ENCODE measurements around the gene FLT1.

The FLT1 gene

GRCh38 chr13:28306325-28306724 is 188.6 kb downstream of the FLT1 start:
- no peaks in the 10 kb centered on the region for H3K4me1 ChIP-seq (ENCODE audit: control insufficient read depth in 5 of 5, insufficient read depth in 5 of 5, low read length in 5 of 5)
- H3K4me3 ChIP-seq (ENCODE audit: low read depth in 1 of 5, low read length in 5 of 5), result no peak overlapping the region
- no peak overlapping the region for H3K27ac ChIP-seq (ENCODE audit: low read depth, low read length)
- H3K36me3 ChIP-seq (ENCODE audit: control insufficient read depth in 5 of 5, insufficient read depth in 5 of 5, low read length in 5 of 5), result peaks cover 0 to 40% (median 14%) of the 10 kb centered on the region in 5 donors
- H3K9me3 ChIP-seq (ENCODE audit: control insufficient read depth in 5 of 5, low read length in 5 of 5), result no peaks in the 10 kb centered on the region
- H3K9ac ChIP-seq (ENCODE audit: low read length in 5 of 5), result no peak overlapping the region
- H3K27me3 ChIP-seq (ENCODE audit: control insufficient read depth in 5 of 5, insufficient read depth in 4 of 5, low read length in 5 of 5), result peaks cover 0 to 5% (median 0%) of the 10 kb centered on the region in 5 donors

DNA sequence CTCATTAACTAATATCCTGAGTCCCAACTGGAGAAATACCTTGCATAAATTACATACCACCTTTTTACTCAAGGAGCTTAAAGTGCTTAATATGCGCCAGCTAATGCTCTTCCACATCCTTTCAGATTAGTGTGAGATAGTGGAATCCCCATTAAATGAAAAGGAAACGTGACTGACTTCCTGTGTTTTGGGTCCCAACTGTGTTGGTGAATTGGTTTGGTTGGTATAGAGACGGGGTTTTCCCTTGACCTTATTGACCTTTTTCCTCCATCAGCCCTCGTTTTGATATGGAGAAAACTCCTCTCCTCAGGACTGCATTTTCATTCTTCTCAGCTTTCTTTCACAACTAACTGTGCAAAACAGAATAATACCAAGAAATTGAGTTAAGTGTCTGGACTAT is 193.1 kb downstream of the FLT1 start:
- Histone ChIP-seq H3K9ac (ENCODE audit: low read length in 5 of 5) (no peak overlapping the region), H3K27me3 (ENCODE audit: control insufficient read depth in 5 of 5, insufficient read depth in 4 of 5, low read length in 5 of 5) (no peaks in the 10 kb centered on the region), H3K36me3 (ENCODE audit: control insufficient read depth in 5 of 5, insufficient read depth in 5 of 5, low read length in 5 of 5) (peaks cover 0 to 23% (median 4%) of the 10 kb centered on the region in 5 donors), H3K4me1 (ENCODE audit: control insufficient read depth in 5 of 5, insufficient read depth in 5 of 5, low read length in 5 of 5) (no peaks in the 10 kb centered on the region), H3K27ac (ENCODE audit: low read depth, low read length) (no peak overlapping the region), H3K4me3 (ENCODE audit: low read depth in 1 of 5, low read length in 5 of 5) (no peak overlapping the region), H3K9me3 (ENCODE audit: control insufficient read depth in 5 of 5, low read length in 5 of 5) (no peaks in the 10 kb centered on the region)

- no peaks in the 10 kb centered on the region for H3K9me3 ChIP-seq (ENCODE audit: control insufficient read depth in 5 of 5, low read length in 5 of 5)
- H3K9ac ChIP-seq (ENCODE audit: low read length in 5 of 5), result peak overlapping the region in 1 of 5 donors; percentile 35
- H3K4me3 ChIP-seq (ENCODE audit: low read depth in 1 of 5, low read length in 5 of 5), result no peak overlapping the region
- H3K27ac ChIP-seq (ENCODE audit: low read depth, low read length), result no peak overlapping the region
- peaks cover 2 to 8% (median 7%) of the 10 kb centered on the region in 5 donors for H3K36me3 ChIP-seq (ENCODE audit: control insufficient read depth in 5 of 5, insufficient read depth in 5 of 5, low read length in 5 of 5)
- no peaks in the 10 kb centered on the region for H3K4me1 ChIP-seq (ENCODE audit: control insufficient read depth in 5 of 5, insufficient read depth in 5 of 5, low read length in 5 of 5)
- H3K27me3 ChIP-seq (ENCODE audit: control insufficient read depth in 5 of 5, insufficient read depth in 4 of 5, low read length in 5 of 5), result no peaks in the 10 kb centered on the region
These were observed 195.0 kb downstream of the FLT1 start for GRCh38 chr13:28299916-28300315.

DNA sequence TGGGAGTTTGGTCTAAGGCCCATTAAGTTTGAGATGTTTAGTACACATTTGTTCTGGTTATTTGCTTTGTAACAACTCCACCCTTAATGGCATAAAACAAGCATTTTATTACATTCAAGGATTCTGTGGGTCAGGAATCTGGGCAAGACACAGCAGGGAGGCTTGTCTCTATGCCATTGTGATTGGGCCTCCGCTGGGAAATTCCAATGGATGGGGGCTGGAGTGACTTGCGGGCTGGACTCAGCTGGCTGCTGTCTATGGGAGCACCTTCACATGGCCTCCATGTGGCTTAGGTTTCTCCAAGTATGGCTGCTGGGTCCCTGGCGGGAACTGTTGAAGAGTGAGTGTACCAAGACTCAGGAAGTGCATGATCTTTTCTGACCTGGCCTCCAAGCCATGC is 197.6 kb downstream of the FLT1 start:
- Histone ChIP-seq H3K9me3 (ENCODE audit: control insufficient read depth in 5 of 5, low read length in 5 of 5) (no peaks in the 10 kb centered on the region), H3K27ac (ENCODE audit: low read depth, low read length) (no peak overlapping the region), H3K27me3 (ENCODE audit: control insufficient read depth in 5 of 5, insufficient read depth in 4 of 5, low read length in 5 of 5) (no peaks in the 10 kb centered on the region), H3K9ac (ENCODE audit: low read length in 5 of 5) (no peak overlapping the region), H3K36me3 (ENCODE audit: control insufficient read depth in 5 of 5, insufficient read depth in 5 of 5, low read length in 5 of 5) (peaks cover 16 to 27% (median 24%) of the 10 kb centered on the region in 5 donors), H3K4me1 (ENCODE audit: control insufficient read depth in 5 of 5, insufficient read depth in 5 of 5, low read length in 5 of 5) (no peaks in the 10 kb centered on the region), H3K4me3 (ENCODE audit: low read depth in 1 of 5, low read length in 5 of 5) (no peak overlapping the region)

DNA sequence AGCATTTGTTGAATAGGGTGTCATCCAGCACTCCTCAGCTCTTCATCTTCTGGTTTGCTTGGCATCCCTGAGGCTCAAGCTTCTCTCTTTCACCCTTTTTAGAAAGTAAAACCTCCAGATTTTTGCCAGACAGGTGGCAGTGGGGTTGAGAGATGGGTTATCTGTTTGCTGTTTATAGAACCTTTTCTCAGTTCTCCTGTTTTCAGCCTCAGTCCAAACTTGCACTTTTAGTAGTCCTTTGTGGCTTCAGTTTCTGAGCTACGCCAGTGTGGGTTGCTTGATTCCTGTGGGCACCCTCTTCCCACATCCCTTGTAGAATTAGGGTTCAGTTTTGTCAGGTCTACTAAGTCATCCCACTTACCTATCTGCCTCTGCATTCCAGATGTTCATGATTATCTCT is 208.7 kb downstream of the FLT1 start:
- H3K4me3 ChIP-seq (ENCODE audit: low read depth in 1 of 5, low read length in 5 of 5), result no peak overlapping the region
- H3K36me3 ChIP-seq (ENCODE audit: control insufficient read depth in 5 of 5, insufficient read depth in 5 of 5, low read length in 5 of 5), result peaks cover 33 to 49% (median 45%) of the 10 kb centered on the region in 5 donors
- no peaks in the 10 kb centered on the region for H3K9me3 ChIP-seq (ENCODE audit: control insufficient read depth in 5 of 5, low read length in 5 of 5)
- H3K4me1 ChIP-seq (ENCODE audit: control insufficient read depth in 5 of 5, insufficient read depth in 5 of 5, low read length in 5 of 5), result no peaks in the 10 kb centered on the region
- H3K9ac ChIP-seq (ENCODE audit: low read length in 5 of 5), result no peak overlapping the region
- no peak overlapping the region for H3K27ac ChIP-seq (ENCODE audit: low read depth, low read length)
- no peaks in the 10 kb centered on the region for H3K27me3 ChIP-seq (ENCODE audit: control insufficient read depth in 5 of 5, insufficient read depth in 4 of 5, low read length in 5 of 5)

GRCh38 chr13:28283600-28283999 is 211.3 kb downstream of the FLT1 start:
- Histone ChIP-seq H3K9ac (ENCODE audit: low read length in 5 of 5) (no peak overlapping the region), H3K9me3 (ENCODE audit: control insufficient read depth in 5 of 5, low read length in 5 of 5) (no peaks in the 10 kb centered on the region), H3K4me1 (ENCODE audit: control insufficient read depth in 5 of 5, insufficient read depth in 5 of 5, low read length in 5 of 5) (no peaks in the 10 kb centered on the region), H3K27ac (ENCODE audit: low read depth, low read length) (no peak overlapping the region), H3K27me3 (ENCODE audit: control insufficient read depth in 5 of 5, insufficient read depth in 4 of 5, low read length in 5 of 5) (no peaks in the 10 kb centered on the region), H3K4me3 (ENCODE audit: low read depth in 1 of 5, low read length in 5 of 5) (no peak overlapping the region), H3K36me3 (ENCODE audit: control insufficient read depth in 5 of 5, insufficient read depth in 5 of 5, low read length in 5 of 5) (peaks cover 42 to 61% (median 45%) of the 10 kb centered on the region in 5 donors)

GRCh38 chr13:28282451-28282850 is 212.5 kb downstream of the FLT1 start:
- Histone ChIP-seq H3K27ac (ENCODE audit: low read depth, low read length) (no peak overlapping the region), H3K9ac (ENCODE audit: low read length in 5 of 5) (no peak overlapping the region), H3K4me1 (ENCODE audit: control insufficient read depth in 5 of 5, insufficient read depth in 5 of 5, low read length in 5 of 5) (no peaks in the 10 kb centered on the region), H3K27me3 (ENCODE audit: control insufficient read depth in 5 of 5, insufficient read depth in 4 of 5, low read length in 5 of 5) (no peaks in the 10 kb centered on the region), H3K9me3 (ENCODE audit: control insufficient read depth in 5 of 5, low read length in 5 of 5) (no peaks in the 10 kb centered on the region), H3K36me3 (ENCODE audit: control insufficient read depth in 5 of 5, insufficient read depth in 5 of 5, low read length in 5 of 5) (peaks cover 39 to 60% (median 44%) of the 10 kb centered on the region in 5 donors), H3K4me3 (ENCODE audit: low read depth in 1 of 5, low read length in 5 of 5) (no peak overlapping the region)

DNA sequence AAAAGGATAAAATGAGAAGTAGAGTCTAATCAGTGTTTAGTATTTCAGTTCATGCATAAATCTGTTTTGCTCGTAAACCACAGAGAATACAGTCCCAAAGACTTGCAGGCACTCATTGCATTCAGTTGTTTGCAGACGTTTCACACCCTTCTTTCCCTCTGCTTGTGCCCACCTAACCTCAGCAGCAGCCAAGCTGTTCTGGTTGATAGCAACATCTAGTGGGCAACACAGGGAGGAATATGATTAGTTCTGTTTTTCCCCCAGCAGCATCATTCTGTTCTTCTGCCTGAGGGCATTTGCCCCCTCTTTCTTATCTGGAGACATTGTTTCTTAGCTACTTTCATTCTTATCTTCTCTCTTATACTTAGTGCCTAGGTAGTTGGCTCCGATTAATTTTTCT is 221.0 kb downstream of the FLT1 start:
- H3K4me3 ChIP-seq (ENCODE audit: low read depth in 1 of 5, low read length in 5 of 5), result no peak overlapping the region
- H3K4me1 ChIP-seq (ENCODE audit: control insufficient read depth in 5 of 5, insufficient read depth in 5 of 5, low read length in 5 of 5), result no peaks in the 10 kb centered on the region
- H3K9ac ChIP-seq (ENCODE audit: low read length in 5 of 5), result no peak overlapping the region
- H3K27ac ChIP-seq (ENCODE audit: low read depth, low read length), result no peak overlapping the region
- no peaks in the 10 kb centered on the region for H3K27me3 ChIP-seq (ENCODE audit: control insufficient read depth in 5 of 5, insufficient read depth in 4 of 5, low read length in 5 of 5)
- H3K9me3 ChIP-seq (ENCODE audit: control insufficient read depth in 5 of 5, low read length in 5 of 5), result no peaks in the 10 kb centered on the region
- peaks cover 23 to 44% (median 27%) of the 10 kb centered on the region in 5 donors for H3K36me3 ChIP-seq (ENCODE audit: control insufficient read depth in 5 of 5, insufficient read depth in 5 of 5, low read length in 5 of 5)

GRCh38 chr13:28271056-28271840 is 223.7 kb downstream of the FLT1 start:
- H3K4me3 ChIP-seq (ENCODE audit: low read depth in 1 of 5, low read length in 5 of 5), result no peak overlapping the region
- peaks cover 24 to 48% (median 32%) of the 10 kb centered on the region in 5 donors for H3K36me3 ChIP-seq (ENCODE audit: control insufficient read depth in 5 of 5, insufficient read depth in 5 of 5, low read length in 5 of 5)
- no peaks in the 10 kb centered on the region for H3K27me3 ChIP-seq (ENCODE audit: control insufficient read depth in 5 of 5, insufficient read depth in 4 of 5, low read length in 5 of 5)
- H3K27ac ChIP-seq (ENCODE audit: low read depth, low read length), result no peak overlapping the region
- H3K4me1 ChIP-seq (ENCODE audit: control insufficient read depth in 5 of 5, insufficient read depth in 5 of 5, low read length in 5 of 5), result no peaks in the 10 kb centered on the region
- H3K9ac ChIP-seq (ENCODE audit: low read length in 5 of 5), result no peak overlapping the region
- no peaks in the 10 kb centered on the region for H3K9me3 ChIP-seq (ENCODE audit: control insufficient read depth in 5 of 5, low read length in 5 of 5)

- H3K36me3 ChIP-seq (ENCODE audit: control insufficient read depth in 5 of 5, insufficient read depth in 5 of 5, low read length in 5 of 5), result peaks cover 21 to 42% (median 30%) of the 10 kb centered on the region in 5 donors
These were observed 226.1 kb downstream of the FLT1 start for GRCh38 chr13:28268800-28269223.

More at GRCh38 chr13:28268800-28269223, 226.1 kb downstream of the FLT1 start:
- Histone ChIP-seq H3K27me3 (ENCODE audit: control insufficient read depth in 5 of 5, insufficient read depth in 4 of 5, low read length in 5 of 5) (no peaks in the 10 kb centered on the region), H3K27ac (ENCODE audit: low read depth, low read length) (no peak overlapping the region), H3K4me3 (ENCODE audit: low read depth in 1 of 5, low read length in 5 of 5) (no peak overlapping the region), H3K9me3 (ENCODE audit: control insufficient read depth in 5 of 5, low read length in 5 of 5) (no peaks in the 10 kb centered on the region), H3K4me1 (ENCODE audit: control insufficient read depth in 5 of 5, insufficient read depth in 5 of 5, low read length in 5 of 5) (no peaks in the 10 kb centered on the region), H3K9ac (ENCODE audit: low read length in 5 of 5) (no peak overlapping the region)
